Measurements from ENCODE around the gene TMEM92.

The TMEM92 gene

GRCh38 chr17:50325906-50326305, 51.6 kb downstream of the TMEM92 start:
- Histone ChIP-seq H3K4me3 (ENCODE audit: insufficient read depth, low read depth, low read length, poor library complexity, severe bottlenecking) (no peak overlapping the region), H3K4me1 (ENCODE audit: control insufficient read depth, insufficient read depth, low read length, poor library complexity, severe bottlenecking) (no peaks in the 10 kb centered on the region), H3K27me3 (replicated peaks; ENCODE audit: control insufficient read depth, insufficient read depth, low read length, poor library complexity, severe bottlenecking) (no peaks in the 10 kb centered on the region), H3K9me3 (ENCODE audit: control insufficient read depth, low read length) (no peaks in the 10 kb centered on the region), H3K36me3 (ENCODE audit: control insufficient read depth, insufficient read depth, low read length) (no peaks in the 10 kb centered on the region), H3K27ac (ENCODE audit: insufficient read depth, low read length, poor library complexity, severe bottlenecking) (no peak overlapping the region)
- DNase-seq, result no peak

GRCh38 chr17:50326831-50327364, 52.6 kb downstream of the TMEM92 start:
- Histone ChIP-seq H3K27me3 (replicated peaks; ENCODE audit: control insufficient read depth, insufficient read depth, low read length, poor library complexity, severe bottlenecking) (no peaks in the 10 kb centered on the region), H3K36me3 (ENCODE audit: control insufficient read depth, insufficient read depth, low read length) (no peaks in the 10 kb centered on the region), H3K4me1 (ENCODE audit: control insufficient read depth, insufficient read depth, low read length, poor library complexity, severe bottlenecking) (no peaks in the 10 kb centered on the region), H3K9me3 (ENCODE audit: control insufficient read depth, low read length) (no peaks in the 10 kb centered on the region), H3K27ac (ENCODE audit: insufficient read depth, low read length, poor library complexity, severe bottlenecking) (no peak overlapping the region), H3K4me3 (ENCODE audit: insufficient read depth, low read depth, low read length, poor library complexity, severe bottlenecking) (no peak overlapping the region)
- no peak for DNase-seq

DNA sequence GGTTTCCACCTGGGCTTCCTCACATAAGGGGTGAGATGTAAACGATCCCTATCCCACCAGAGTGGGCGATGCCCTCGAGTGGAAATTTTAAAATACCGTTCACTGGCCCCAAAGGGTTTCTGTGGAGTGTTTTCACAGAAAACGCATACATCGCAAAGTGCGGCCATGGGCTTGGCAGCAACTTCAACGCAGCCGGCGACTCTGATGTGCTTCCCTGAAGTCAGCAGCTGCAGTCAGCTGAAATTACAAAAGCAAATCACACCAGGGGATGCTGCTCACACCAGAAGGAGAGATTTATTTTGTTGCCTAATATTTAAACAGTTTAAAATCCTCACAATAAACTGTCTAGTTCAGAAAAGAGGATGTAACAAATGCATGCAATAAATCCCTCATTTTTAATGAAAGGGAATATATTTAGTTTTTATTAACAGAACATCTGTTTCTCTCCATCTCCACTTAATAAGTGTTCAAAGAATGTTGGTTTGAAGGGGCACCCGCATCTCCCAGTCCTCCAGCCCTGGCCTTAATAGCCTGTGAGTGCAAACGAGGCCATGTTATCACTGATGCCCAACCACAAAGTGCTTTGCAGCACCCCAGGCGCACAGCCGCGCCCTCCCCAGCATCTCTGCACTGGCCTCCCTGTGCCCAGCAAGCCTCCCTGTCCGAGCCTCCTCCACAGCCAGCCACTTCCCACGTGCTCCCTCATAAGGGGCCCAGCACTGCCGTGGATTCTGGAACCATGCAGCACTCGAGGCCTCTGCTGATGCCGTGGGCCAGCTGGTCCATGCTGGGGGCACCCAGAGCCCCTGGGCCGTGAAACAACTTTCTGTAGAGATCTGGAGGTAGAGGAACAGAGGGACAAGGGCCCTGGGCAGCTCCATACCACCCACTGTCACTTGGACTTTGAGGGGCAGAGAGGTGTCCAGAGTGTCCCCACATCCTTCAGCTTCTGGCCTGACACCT, 54.4 kb downstream of the TMEM92 start:
- no peak overlapping the region for H3K27ac ChIP-seq (ENCODE audit: insufficient read depth, low read length, poor library complexity, severe bottlenecking)
- H3K27me3 ChIP-seq (replicated peaks; ENCODE audit: control insufficient read depth, insufficient read depth, low read length, poor library complexity, severe bottlenecking), result no peaks in the 10 kb centered on the region
- no peaks in the 10 kb centered on the region for H3K4me1 ChIP-seq (ENCODE audit: control insufficient read depth, insufficient read depth, low read length, poor library complexity, severe bottlenecking)

DNA sequence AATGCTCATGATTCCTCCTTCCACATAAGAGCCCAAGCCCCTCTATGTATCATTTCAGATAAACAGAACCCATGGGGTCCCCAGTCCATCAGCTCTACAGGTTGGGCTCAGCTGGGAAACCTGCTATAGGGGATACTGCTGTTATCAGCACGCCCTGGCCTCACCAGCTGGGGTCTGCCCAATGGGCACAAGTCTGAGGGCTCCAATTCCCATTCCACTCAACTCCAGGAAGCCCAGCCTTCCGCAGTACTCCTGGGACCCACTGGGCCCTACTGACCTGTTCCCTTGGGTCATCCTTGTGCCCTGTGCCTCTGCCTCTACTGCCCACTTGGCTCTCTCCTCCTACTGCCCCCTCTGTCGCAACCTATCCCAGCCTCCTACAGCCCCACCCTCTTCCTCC, 55.5 kb downstream of the TMEM92 start:
- DNase-seq, result no peak
- H3K36me3 ChIP-seq (ENCODE audit: control insufficient read depth, insufficient read depth, low read length), result no peaks in the 10 kb centered on the region
- no peak overlapping the region for H3K4me3 ChIP-seq (ENCODE audit: insufficient read depth, low read depth, low read length, poor library complexity, severe bottlenecking)
- no peaks in the 10 kb centered on the region for H3K9me3 ChIP-seq (ENCODE audit: control insufficient read depth, low read length)
- no peaks in the 10 kb centered on the region for H3K4me1 ChIP-seq (ENCODE audit: control insufficient read depth, insufficient read depth, low read length, poor library complexity, severe bottlenecking)
- no peak overlapping the region for H3K27ac ChIP-seq (ENCODE audit: insufficient read depth, low read length, poor library complexity, severe bottlenecking)
- no peaks in the 10 kb centered on the region for H3K27me3 ChIP-seq (replicated peaks; ENCODE audit: control insufficient read depth, insufficient read depth, low read length, poor library complexity, severe bottlenecking)

More for the DNA sequence above, 54.4 kb downstream of the TMEM92 start:
- DNase-seq, result no peak
- Histone ChIP-seq H3K36me3 (ENCODE audit: control insufficient read depth, insufficient read depth, low read length) (no peaks in the 10 kb centered on the region), H3K9me3 (ENCODE audit: control insufficient read depth, low read length) (no peaks in the 10 kb centered on the region), H3K4me3 (ENCODE audit: insufficient read depth, low read depth, low read length, poor library complexity, severe bottlenecking) (no peak overlapping the region)

DNA sequence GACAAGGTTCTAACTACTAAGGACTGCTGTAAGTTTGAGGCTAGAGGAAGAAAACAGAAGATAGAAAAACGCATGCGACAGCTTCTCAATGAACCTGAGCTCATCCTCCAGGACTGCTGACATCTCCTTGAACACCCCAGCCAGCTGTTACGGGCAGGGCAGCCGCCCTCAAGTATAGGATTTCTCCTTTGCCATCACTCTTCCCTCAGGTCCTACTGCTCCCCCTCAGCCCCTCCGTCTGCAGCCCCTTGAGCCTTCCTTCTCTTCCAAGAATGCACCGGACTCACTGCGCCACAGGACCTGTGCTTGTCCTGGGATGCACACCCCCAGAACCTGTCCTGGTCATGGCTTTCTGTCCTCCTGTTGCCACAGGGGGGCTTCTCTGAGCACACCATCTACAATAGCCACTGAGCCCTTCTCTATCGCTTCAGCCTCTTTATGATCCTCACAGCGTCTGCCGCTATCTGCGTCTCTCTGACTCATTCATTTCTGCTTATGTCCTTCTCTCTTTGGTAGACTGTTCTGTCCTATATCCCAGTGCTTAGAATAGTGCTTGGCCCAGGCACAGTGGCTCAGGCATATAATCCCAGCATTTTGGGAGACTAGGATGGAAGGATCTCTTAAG, 56.0 kb downstream of the TMEM92 start:
- H3K27ac ChIP-seq (ENCODE audit: insufficient read depth, low read length, poor library complexity, severe bottlenecking), result no peak overlapping the region
- H3K4me1 ChIP-seq (ENCODE audit: control insufficient read depth, insufficient read depth, low read length, poor library complexity, severe bottlenecking), result no peaks in the 10 kb centered on the region
- H3K36me3 ChIP-seq (ENCODE audit: control insufficient read depth, insufficient read depth, low read length), result no peaks in the 10 kb centered on the region
- DNase-seq, result no peak
- H3K9me3 ChIP-seq (ENCODE audit: control insufficient read depth, low read length), result no peaks in the 10 kb centered on the region
- H3K27me3 ChIP-seq (replicated peaks; ENCODE audit: control insufficient read depth, insufficient read depth, low read length, poor library complexity, severe bottlenecking), result no peaks in the 10 kb centered on the region
- no peak overlapping the region for H3K4me3 ChIP-seq (ENCODE audit: insufficient read depth, low read depth, low read length, poor library complexity, severe bottlenecking)
